ENCODE results near the gene AZU1. TPM values are rescaled to one million over a fixed set of nuclear protein-coding genes. Genes with fewer than 3 reads are reported as not detected.

AZU1 gene
- total RNA-seq, 1 donor from 2014 or later, result 0.41 TPM

DNA sequence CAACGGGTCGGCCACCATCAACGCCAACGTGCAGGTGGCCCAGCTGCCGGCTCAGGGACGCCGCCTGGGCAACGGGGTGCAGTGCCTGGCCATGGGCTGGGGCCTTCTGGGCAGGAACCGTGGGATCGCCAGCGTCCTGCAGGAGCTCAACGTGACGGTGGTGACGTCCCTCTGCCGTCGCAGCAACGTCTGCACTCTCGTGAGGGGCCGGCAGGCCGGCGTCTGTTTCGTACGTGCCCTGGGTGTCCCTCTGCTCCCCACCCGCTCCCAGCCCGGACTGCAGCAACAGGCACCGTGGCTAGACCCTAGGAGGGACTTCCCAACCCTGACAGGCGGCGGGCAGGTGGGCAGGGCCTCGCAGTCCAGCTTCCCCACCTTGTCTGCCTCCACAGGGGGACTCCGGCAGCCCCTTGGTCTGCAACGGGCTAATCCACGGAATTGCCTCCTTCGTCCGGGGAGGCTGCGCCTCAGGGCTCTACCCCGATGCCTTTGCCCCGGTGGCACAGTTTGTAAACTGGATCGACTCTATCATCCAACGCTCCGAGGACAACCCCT, 28.0 kb downstream of the AZU1 start:
- no peak for DNase-seq (ENCODE audit: extremely low spot score, unreplicated experiment)
- Mint-ChIP-seq H3K4me3 (no peak overlapping the region), H3K27ac (no peak overlapping the region), H3K27me3 (peaks cover 11% of the 10 kb centered on the region), H3K36me3 (no peaks in the 10 kb centered on the region), H3K4me1 (ENCODE audit: unreplicated experiment) (no peaks in the 10 kb centered on the region), H3K9me3 (no peaks in the 10 kb centered on the region)
- TF ChIP-seq, protein P1, sequence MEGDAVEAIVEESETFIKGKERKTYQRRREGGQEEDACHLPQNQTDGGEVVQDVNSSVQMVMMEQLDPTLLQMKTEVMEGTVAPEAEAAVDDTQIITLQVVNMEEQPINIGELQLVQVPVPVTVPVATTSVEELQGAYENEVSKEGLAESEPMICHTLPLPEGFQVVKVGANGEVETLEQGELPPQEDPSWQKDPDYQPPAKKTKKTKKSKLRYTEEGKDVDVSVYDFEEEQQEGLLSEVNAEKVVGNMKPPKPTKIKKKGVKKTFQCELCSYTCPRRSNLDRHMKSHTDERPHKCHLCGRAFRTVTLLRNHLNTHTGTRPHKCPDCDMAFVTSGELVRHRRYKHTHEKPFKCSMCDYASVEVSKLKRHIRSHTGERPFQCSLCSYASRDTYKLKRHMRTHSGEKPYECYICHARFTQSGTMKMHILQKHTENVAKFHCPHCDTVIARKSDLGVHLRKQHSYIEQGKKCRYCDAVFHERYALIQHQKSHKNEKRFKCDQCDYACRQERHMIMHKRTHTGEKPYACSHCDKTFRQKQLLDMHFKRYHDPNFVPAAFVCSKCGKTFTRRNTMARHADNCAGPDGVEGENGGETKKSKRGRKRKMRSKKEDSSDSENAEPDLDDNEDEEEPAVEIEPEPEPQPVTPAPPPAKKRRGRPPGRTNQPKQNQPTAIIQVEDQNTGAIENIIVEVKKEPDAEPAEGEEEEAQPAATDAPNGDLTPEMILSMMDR (conservative IDR thresholded peaks at IDR 0.05), result no peak

- Mint-ChIP-seq H3K4me1 (ENCODE audit: unreplicated experiment) (no peaks in the 10 kb centered on the region), H3K36me3 (no peaks in the 10 kb centered on the region), H3K27me3 (peaks cover 14% of the 10 kb centered on the region), H3K9me3 (no peaks in the 10 kb centered on the region), H3K27ac (no peak overlapping the region), H3K4me3 (no peak overlapping the region)
- TF ChIP-seq, protein P1 (conservative IDR thresholded peaks at IDR 0.05), result no peak
- DNase-seq (ENCODE audit: extremely low spot score, unreplicated experiment), result no peak
These were observed 30.6 kb downstream of the AZU1 start for GRCh38 chr19:858284-858683.

GRCh38 chr19:858868-859843, 31.5 kb downstream of the AZU1 start, which contains the start of gene CFD:
Gene CFD, plus strand, starts transcription at chr19:859664. Its CDS starts 26 bp downstream, at chr19:859690.
- Mint-ChIP-seq H3K27me3 (peaks cover 14% of the 10 kb centered on the region), H3K27ac (no peak within 1 kb of the TSS), H3K36me3 (no peaks in the 10 kb centered on the region), H3K4me3 (peak within 1 kb of the TSS; percentile 63), H3K4me1 (ENCODE audit: unreplicated experiment) (no peaks in the 10 kb centered on the region), H3K9me3 (no peaks in the 10 kb centered on the region)
- DNase-seq (ENCODE audit: extremely low spot score, unreplicated experiment), result no peak
- TF ChIP-seq, protein P1 (conservative IDR thresholded peaks at IDR 0.05), result no peak

GRCh38 chr19:861141-861755, 33.6 kb downstream of the AZU1 start:
- no peak for DNase-seq (ENCODE audit: extremely low spot score, unreplicated experiment)
- TF ChIP-seq, protein P1 (conservative IDR thresholded peaks at IDR 0.05), result no peak
- Mint-ChIP-seq H3K9me3 (no peaks in the 10 kb centered on the region), H3K27ac (no peak overlapping the region), H3K36me3 (no peaks in the 10 kb centered on the region), H3K4me1 (ENCODE audit: unreplicated experiment) (no peaks in the 10 kb centered on the region), H3K27me3 (peaks cover 14% of the 10 kb centered on the region), H3K4me3 (no peak overlapping the region)

DNA sequence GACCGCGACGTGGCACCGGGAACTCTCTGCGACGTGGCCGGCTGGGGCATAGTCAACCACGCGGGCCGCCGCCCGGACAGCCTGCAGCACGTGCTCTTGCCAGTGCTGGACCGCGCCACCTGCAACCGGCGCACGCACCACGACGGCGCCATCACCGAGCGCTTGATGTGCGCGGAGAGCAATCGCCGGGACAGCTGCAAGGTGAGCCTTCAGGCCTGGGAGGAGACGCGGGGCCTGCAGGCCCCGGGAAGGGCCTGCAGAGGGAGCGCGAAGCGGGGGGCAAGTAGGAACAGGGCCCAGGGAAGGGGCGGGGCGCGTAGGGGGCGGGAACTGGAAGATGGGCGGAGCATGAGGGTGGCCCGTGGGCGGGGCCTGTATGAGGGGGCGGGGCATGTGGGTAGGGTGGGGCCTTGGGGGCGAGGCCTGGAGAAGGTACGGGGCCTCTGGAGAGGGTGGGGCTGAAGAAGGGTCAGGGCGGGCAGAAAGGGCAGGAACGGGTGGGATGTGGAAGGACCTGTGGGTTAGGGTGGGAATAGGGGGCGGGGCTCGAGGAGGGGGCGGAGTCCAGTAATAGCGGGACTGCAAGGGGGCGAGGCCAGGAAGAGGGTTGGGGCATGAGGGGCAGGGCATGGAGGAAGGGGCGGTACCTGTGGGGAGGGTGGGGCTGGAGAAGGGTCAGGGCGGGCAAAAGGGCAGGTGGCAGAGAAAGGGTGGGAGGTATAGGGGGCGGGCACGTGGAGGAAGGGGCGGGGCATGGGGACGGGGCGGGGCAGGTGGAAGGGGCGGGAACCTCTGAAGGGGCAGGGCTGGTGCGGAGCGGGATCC, 34.3 kb downstream of the AZU1 start:
- no peaks in the 10 kb centered on the region for H3K4me1 Mint-ChIP-seq (ENCODE audit: unreplicated experiment)
- H3K9me3 Mint-ChIP-seq, result no peaks in the 10 kb centered on the region
- TF ChIP-seq, protein P1 (conservative IDR thresholded peaks at IDR 0.05), result peak; percentile 32
- H3K27ac Mint-ChIP-seq, result no peak overlapping the region
- DNase-seq (ENCODE audit: extremely low spot score, unreplicated experiment), result no peak
- peaks cover 14% of the 10 kb centered on the region for H3K27me3 Mint-ChIP-seq
- H3K4me3 Mint-ChIP-seq, result no peak overlapping the region
- H3K36me3 Mint-ChIP-seq, result no peaks in the 10 kb centered on the region
